PC-9 (cell line): Measurements from ENCODE around the gene POU5F1. TPM values are rescaled to one million over a fixed set of nuclear protein-coding genes. Genes with fewer than 3 reads are reported as not detected.

Source experiments
- BruUV-seq: library from RNA; stranded (reverse); fragments of 400-500 nt; replicated peaks from 2 replicates; lab custom pipeline; 2021; lab: Mats Ljungman, UMichigan
- CTCF ChIA-PET: fragments of 300-600 bp; sonication (Branson Sonifier 250); formaldehyde crosslinking; loops from one replicate; lab custom pipeline; 2022; ENCODE audit warnings: antibody characterized with exemption; lab: Charles Lee
- POLR2A ChIA-PET: fragments of 300-600 bp; sonication (Branson Sonifier 250); formaldehyde crosslinking; loops from one replicate; lab custom pipeline; 2022; ENCODE audit warnings: antibody characterized with exemption; ENCODE audit not compliant: unreplicated experiment; lab: Charles Lee
- DNase-seq, 2 experiments: peaks; one replicate each; pipeline versions ENCODE4 v3.0.0 to v3.0.0-alpha.2; 2015 to 2022; ENCODE audit warnings: mixed read lengths in 1 of 2
- H2AFZ ChIP-seq: fragments of 200-600 bp; sonication (generic); 2 replicates; pipeline ENCODE4 v1.8.1; 2017; ENCODE audit warnings: antibody characterized with exemption
- H3F3A ChIP-seq: fragments of 200-600 bp; sonication (generic); 2 replicates; pipeline ENCODE4 v1.8.1; 2017; ENCODE audit warnings: antibody characterized with exemption, mild to moderate bottlenecking, low read depth; ENCODE audit not compliant: insufficient read depth
- H3K27ac ChIP-seq: fragments of 200-600 bp; sonication (generic); 2 replicates; pipeline ENCODE4 v1.6.1; 2016; ENCODE audit warnings: mixed run types
- H3K27me3 ChIP-seq: fragments of 200-600 bp; sonication (generic); 2 replicates; pipeline ENCODE4 v1.6.1; 2016; ENCODE audit warnings: low read depth, mixed run types; ENCODE audit not compliant: insufficient read depth
- H3K36me3 ChIP-seq: fragments of 200-600 bp; sonication (generic); 2 replicates; pipeline ENCODE4 v1.6.1; 2016; ENCODE audit warnings: low read depth, mixed run types
- H3K4me1 ChIP-seq: fragments of 200-600 bp; sonication (generic); replicated peaks from 2 replicates; pipeline ENCODE4 v1.6.1; 2016; ENCODE audit warnings: mixed run types; ENCODE audit not compliant: insufficient read depth
- H3K4me2 ChIP-seq: fragments of 200-600 bp; sonication (generic); 2 replicates; pipeline ENCODE4 v1.6.1; 2017; ENCODE audit warnings: mixed run types
- H3K4me3 ChIP-seq: fragments of 200-600 bp; sonication (generic); 2 replicates; pipeline ENCODE4 v1.6.1; 2016; ENCODE audit warnings: mixed run types
- H3K79me2 ChIP-seq: fragments of 200-600 bp; sonication (generic); 2 replicates; pipeline ENCODE4 v1.6.1; 2017; ENCODE audit warnings: low read depth, mixed run types
- H3K9me2 ChIP-seq: fragments of 200-600 bp; sonication (generic); 2 replicates; pipeline ENCODE4 v1.8.1; 2017; ENCODE audit warnings: mild to moderate bottlenecking; ENCODE audit not compliant: insufficient read depth
- H3K9me3 ChIP-seq: fragments of 200-600 bp; sonication (generic); 2 replicates; pipeline ENCODE4 v1.8.1; 2016; ENCODE audit warnings: low read depth; ENCODE audit not compliant: insufficient read depth
- H4K20me1 ChIP-seq: fragments of 200-600 bp; sonication (generic); 2 replicates; pipeline ENCODE4 v1.8.1; 2017; ENCODE audit not compliant: insufficient read depth
- CTCF ChIP-seq: fragments of 200-600 bp; sonication (generic); conservative IDR thresholded peaks from 2 replicates; pipeline ENCODE4 v1.6.1; 2017; ENCODE audit warnings: mixed run types, antibody characterized with exemption, mild to moderate bottlenecking, moderate library complexity
- EZH2 ChIP-seq: fragments of 200-600 bp; sonication (generic); IDR thresholded peaks from 2 replicates; pipeline ENCODE4 v1.8.0; 2017; ENCODE audit warnings: antibody characterized with exemption, low read depth
- intact Hi-C: fragments of 100-400 bp; cut with micrococcal nuclease; formaldehyde crosslinking; loops from one replicate; pipeline ENCODE4 v1.10.0; 2022; ENCODE audit not compliant: unreplicated experiment
- total RNA-seq: library from RNA; stranded (reverse); gene quantifications from 2 replicates; pipeline ENCODE4 v1.2.3, GENCODE V29; 2021

The POU5F1 gene
- total RNA-seq, 1 experiment from 2014 or later, result 1.4 TPM

- DNase-seq, result no peak
- H3K4me1 ChIP-seq, result peaks cover 8% of the 10 kb centered on the region; the same call in 1 of the 2 replicates
- intact Hi-C loops, result no loop called here
- no peaks in the 10 kb centered on the region for H3K36me3 ChIP-seq
- H4K20me1 ChIP-seq, result no peaks in the 10 kb centered on the region
- no peak overlapping the region for H3K4me2 ChIP-seq
- no peaks in the 10 kb centered on the region for H3K9me2 ChIP-seq
- BruUV-seq, result no TSS peak
- H3K4me3 ChIP-seq, result no peak overlapping the region
- H3F3A ChIP-seq, result no peaks in the 10 kb centered on the region
- no peak overlapping the region for H2AFZ ChIP-seq
- no peak overlapping the region for H3K27ac ChIP-seq
- ChIA-PET CTCF (no interaction called here), POLR2A (interaction anchor here (0.6 to 0.7 kb wide), 3 partner anchors 13 to 1097 kb away, joined by 4 to 8 read pairs (median 6); no protein-coding TSS in a partner anchor)
- H3K9me3 ChIP-seq, result no peaks in the 10 kb centered on the region
- TF ChIP-seq EZH2 (no peak), CTCF (no peak)
- no peaks in the 10 kb centered on the region for H3K79me2 ChIP-seq
- no peaks in the 10 kb centered on the region for H3K27me3 ChIP-seq
Observed at GRCh38 chr6:31152781-31153180, 17.7 kb downstream of the POU5F1 start.

- Histone ChIP-seq H3F3A (no peaks in the 10 kb centered on the region), H3K27me3 (no peaks in the 10 kb centered on the region), H3K9me2 (no peaks in the 10 kb centered on the region), H3K4me2 (no peak overlapping the region), H3K9me3 (no peaks in the 10 kb centered on the region), H3K4me3 (no peak overlapping the region), H3K4me1 (no peaks in the 10 kb centered on the region), H2AFZ (no peak overlapping the region), H4K20me1 (no peaks in the 10 kb centered on the region), H3K27ac (no peak overlapping the region), H3K36me3 (no peaks in the 10 kb centered on the region), H3K79me2 (no peaks in the 10 kb centered on the region)
- CTCF ChIA-PET, result no interaction called here
- TF ChIP-seq EZH2, result no peak
- TF ChIP-seq CTCF, result no peak
- BruUV-seq, result no TSS peak
- DNase-seq, result no peak
- intact Hi-C loops, result no loop called here
- POLR2A ChIA-PET, result no interaction called here
Observed at GRCh38 chr6:31149827-31150447, 20.5 kb downstream of the POU5F1 start.

- POLR2A ChIA-PET, result no interaction called here
- DNase-seq, result no peak
- CTCF ChIA-PET, result no interaction called here
Observed at GRCh38 chr6:31145386-31145785, 25.1 kb downstream of the POU5F1 start.

More at GRCh38 chr6:31145386-31145785, 25.1 kb downstream of the POU5F1 start:
- no peaks in the 10 kb centered on the region for H3K79me2 ChIP-seq
- no peaks in the 10 kb centered on the region for H4K20me1 ChIP-seq
- H3K27me3 ChIP-seq, result no peaks in the 10 kb centered on the region
- H3K9me2 ChIP-seq, result no peaks in the 10 kb centered on the region
- no peak for TF ChIP-seq CTCF
- TF ChIP-seq EZH2, result no peak
- intact Hi-C loops, result no loop called here
- H3K36me3 ChIP-seq, result no peaks in the 10 kb centered on the region
- H3K4me3 ChIP-seq, result no peak overlapping the region
- no peak overlapping the region for H3K4me2 ChIP-seq
- H3K4me1 ChIP-seq, result no peaks in the 10 kb centered on the region
- no peaks in the 10 kb centered on the region for H3K9me3 ChIP-seq
- H3F3A ChIP-seq, result no peaks in the 10 kb centered on the region; the same call in 1 of the 2 replicates
- no peak overlapping the region for H3K27ac ChIP-seq
- no TSS peak for BruUV-seq
- H2AFZ ChIP-seq, result no peak overlapping the region
